ENCODE data around the gene ST8SIA6. TPM values are rescaled to one million over a fixed set of nuclear protein-coding genes. Genes with fewer than 3 reads are reported as not detected.
A peak's percentile ranks its signal among the peaks of the same experiment; 100 is the strongest.

ST8SIA6 gene
- total RNA-seq, 1 experiment from 2014 or later = 0.39 TPM

DNA sequence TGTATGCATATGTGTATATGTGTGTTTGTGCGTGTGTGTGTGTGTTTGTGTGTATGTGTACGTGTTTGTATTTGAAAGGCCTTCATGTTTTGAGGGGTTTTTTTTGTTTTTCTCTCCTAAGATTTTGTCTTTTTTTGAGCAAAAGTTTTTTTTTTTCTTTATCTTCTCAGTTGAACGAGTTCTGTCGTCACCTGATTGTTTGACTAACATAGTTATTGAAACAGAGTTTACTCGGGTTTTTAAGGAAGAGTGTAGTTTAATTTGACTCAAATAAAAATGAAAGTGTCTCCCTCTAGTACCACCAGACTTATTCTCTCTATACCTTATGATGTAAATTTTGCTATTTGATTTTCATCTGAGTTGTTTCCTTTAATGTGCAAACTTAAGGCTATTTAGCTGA, 73.5 kb downstream of the ST8SIA6 start:
- H3K9me3 ChIP-seq (replicated peaks) = no peaks in the 10 kb centered on the region
- no peak for DNase-seq (ENCODE audit: low read depth in 1 of 2, low spot score in 2 of 2)
- no peaks in the 10 kb centered on the region for H3K4me1 ChIP-seq (replicated peaks)
- H3K27ac ChIP-seq = no peak overlapping the region
- no peaks in the 10 kb centered on the region for H3K36me3 ChIP-seq
- H3K4me3 ChIP-seq = no peak overlapping the region
- peaks cover 7% of the 10 kb centered on the region for H3K27me3 ChIP-seq (replicated peaks)

GRCh38 chr10:17380016-17380415, 74.4 kb downstream of the ST8SIA6 start:
- DNase-seq (ENCODE audit: low read depth in 1 of 2, low spot score in 2 of 2) = no peak
- H3K9me3 ChIP-seq (replicated peaks) = no peaks in the 10 kb centered on the region
- no peaks in the 10 kb centered on the region for H3K4me1 ChIP-seq (replicated peaks)
- H3K36me3 ChIP-seq = no peaks in the 10 kb centered on the region
- peaks cover 7% of the 10 kb centered on the region for H3K27me3 ChIP-seq (replicated peaks)
- H3K4me3 ChIP-seq = no peak overlapping the region
- no peak overlapping the region for H3K27ac ChIP-seq

GRCh38 chr10:17379151-17379690, 75.2 kb downstream of the ST8SIA6 start:
- Histone ChIP-seq H3K36me3 (no peaks in the 10 kb centered on the region), H3K9me3 (replicated peaks) (no peaks in the 10 kb centered on the region), H3K27ac (no peak overlapping the region), H3K4me1 (replicated peaks) (no peaks in the 10 kb centered on the region), H3K27me3 (replicated peaks) (peaks cover 7% of the 10 kb centered on the region), H3K4me3 (no peak overlapping the region)
- DNase-seq (ENCODE audit: low read depth in 1 of 2, low spot score in 2 of 2) = no peak

GRCh38 chr10:17375936-17376584, 78.3 kb downstream of the ST8SIA6 start:
- peak in 1 of 2 experiments; percentile 4 for DNase-seq (ENCODE audit: low read depth in 1 of 2, low spot score in 2 of 2)
- H3K27ac ChIP-seq = no peak overlapping the region

DNA sequence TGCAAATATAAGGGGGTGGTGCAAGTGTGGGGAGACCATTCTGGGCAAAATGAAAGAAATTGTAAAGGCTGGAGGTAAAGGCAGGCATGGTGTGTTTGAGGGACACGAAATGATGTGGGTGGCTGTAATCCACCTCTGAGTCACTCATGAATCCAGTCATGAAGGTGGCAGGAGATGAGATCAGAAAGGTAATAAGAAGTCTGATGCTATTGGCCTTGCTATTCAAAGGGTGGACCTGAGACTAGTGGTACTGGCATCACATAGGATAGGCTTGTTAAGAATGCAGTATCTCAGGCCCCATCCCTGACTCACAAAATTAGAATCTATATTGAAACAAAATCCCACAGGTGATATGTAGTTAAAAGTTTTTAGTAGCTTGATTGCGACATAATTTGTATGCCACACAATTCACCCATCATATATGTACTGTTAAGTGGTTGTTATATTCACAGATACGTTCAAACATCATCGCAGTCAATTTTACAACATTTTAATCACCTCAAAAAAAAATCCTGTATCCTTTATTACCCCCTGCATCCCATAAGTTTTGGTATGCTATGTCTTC, 85.6 kb downstream of the ST8SIA6 start:
- no peak for DNase-seq (ENCODE audit: low read depth in 1 of 2, low spot score in 2 of 2)
- H3K4me3 ChIP-seq = no peak overlapping the region

More at GRCh38 chr10:17375936-17376584, 78.3 kb downstream of the ST8SIA6 start:
- Histone ChIP-seq H3K36me3 (no peaks in the 10 kb centered on the region), H3K4me1 (replicated peaks) (no peaks in the 10 kb centered on the region), H3K9me3 (replicated peaks) (0 out of 2 replicates have a peak, but pooled peaks cover 2% of the 10 kb centered on the region), H3K27me3 (replicated peaks) (0 out of 2 replicates have a peak, but pooled peaks cover 9% of the 10 kb centered on the region), H3K4me3 (no peak overlapping the region)

GRCh38 chr10:17366705-17367104, 87.7 kb downstream of the ST8SIA6 start:
- H3K4me1 ChIP-seq (replicated peaks) = no peaks in the 10 kb centered on the region
- no peaks in the 10 kb centered on the region for H3K27me3 ChIP-seq (replicated peaks)
- no peaks in the 10 kb centered on the region for H3K9me3 ChIP-seq (replicated peaks)
- no peaks in the 10 kb centered on the region for H3K36me3 ChIP-seq
- DNase-seq (ENCODE audit: low read depth in 1 of 2, low spot score in 2 of 2) = no peak
- no peak overlapping the region for H3K4me3 ChIP-seq
- H3K27ac ChIP-seq = no peak overlapping the region

More for the DNA sequence above, 85.6 kb downstream of the ST8SIA6 start:
- Histone ChIP-seq H3K9me3 (replicated peaks) (0 out of 2 replicates have a peak, but pooled peaks cover 2% of the 10 kb centered on the region), H3K36me3 (no peaks in the 10 kb centered on the region), H3K27ac (no peak overlapping the region), H3K27me3 (replicated peaks) (0 out of 2 replicates have a peak, but pooled peaks cover 9% of the 10 kb centered on the region), H3K4me1 (replicated peaks) (no peaks in the 10 kb centered on the region)

- no peak for DNase-seq (ENCODE audit: low read depth in 1 of 2, low spot score in 2 of 2)
- no peaks in the 10 kb centered on the region for H3K4me1 ChIP-seq (replicated peaks)
- H3K27ac ChIP-seq = no peak overlapping the region
- H3K27me3 ChIP-seq (replicated peaks) = no peaks in the 10 kb centered on the region; the same call in 1 of the 2 replicates
- no peak overlapping the region for H3K4me3 ChIP-seq
- H3K9me3 ChIP-seq (replicated peaks) = no peaks in the 10 kb centered on the region
- H3K36me3 ChIP-seq = no peaks in the 10 kb centered on the region
Measured at GRCh38 chr10:17365402-17365801, 89.0 kb downstream of the ST8SIA6 start.

DNA sequence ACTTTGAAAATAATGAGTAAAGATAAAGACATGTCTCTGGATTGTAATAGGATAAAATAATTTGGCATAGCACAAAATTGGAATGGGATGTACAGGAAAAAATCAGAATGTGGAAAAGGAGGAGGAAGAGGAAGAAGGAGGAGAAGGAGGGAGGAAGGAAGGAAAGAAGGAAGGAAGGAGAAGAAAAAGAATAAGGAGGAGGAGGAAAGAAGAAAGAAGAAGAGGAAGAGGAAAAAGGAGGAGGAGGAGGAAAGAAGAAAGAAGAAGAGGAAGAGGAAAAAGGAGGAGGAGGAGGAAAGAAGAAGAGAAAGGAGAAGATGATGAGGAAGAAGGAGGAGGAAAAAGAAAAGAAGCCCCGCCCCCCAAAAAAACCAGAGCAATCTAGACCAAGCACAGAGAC, 95.9 kb downstream of the ST8SIA6 start:
- H3K27me3 ChIP-seq (replicated peaks) = peaks cover 5% of the 10 kb centered on the region; the same call in 1 of the 2 replicates
- no peaks in the 10 kb centered on the region for H3K4me1 ChIP-seq (replicated peaks)
- H3K9me3 ChIP-seq (replicated peaks) = no peaks in the 10 kb centered on the region
- no peak overlapping the region for H3K4me3 ChIP-seq
- H3K27ac ChIP-seq = no peak overlapping the region
- no peaks in the 10 kb centered on the region for H3K36me3 ChIP-seq
- DNase-seq (ENCODE audit: low read depth in 1 of 2, low spot score in 2 of 2) = no peak

DNA sequence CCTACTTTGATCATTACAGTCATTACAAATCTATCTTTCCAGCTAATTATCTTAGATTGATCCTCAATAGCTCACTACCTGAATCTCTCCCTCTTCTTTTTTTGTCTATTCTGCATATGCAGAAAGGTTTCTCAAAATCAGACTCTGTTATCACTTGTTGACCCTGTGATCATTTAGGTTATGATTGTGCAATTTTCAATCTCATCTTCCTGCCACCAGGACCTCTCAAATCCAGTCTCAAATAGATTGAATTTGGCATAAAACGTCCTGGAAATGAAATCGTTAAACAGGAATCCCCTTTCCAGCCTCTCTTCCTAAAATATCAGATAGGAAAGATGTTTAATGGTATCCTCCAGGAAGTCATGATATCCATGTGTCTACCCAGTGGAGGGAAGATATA, 96.6 kb downstream of the ST8SIA6 start:
- no peak for DNase-seq (ENCODE audit: low read depth in 1 of 2, low spot score in 2 of 2)
- H3K9me3 ChIP-seq (replicated peaks) = no peaks in the 10 kb centered on the region
- H3K27me3 ChIP-seq (replicated peaks) = peaks cover 5% of the 10 kb centered on the region; the same call in 1 of the 2 replicates
- no peaks in the 10 kb centered on the region for H3K36me3 ChIP-seq
- H3K4me3 ChIP-seq = no peak overlapping the region
- no peak overlapping the region for H3K27ac ChIP-seq
- no peaks in the 10 kb centered on the region for H3K4me1 ChIP-seq (replicated peaks)

DNA sequence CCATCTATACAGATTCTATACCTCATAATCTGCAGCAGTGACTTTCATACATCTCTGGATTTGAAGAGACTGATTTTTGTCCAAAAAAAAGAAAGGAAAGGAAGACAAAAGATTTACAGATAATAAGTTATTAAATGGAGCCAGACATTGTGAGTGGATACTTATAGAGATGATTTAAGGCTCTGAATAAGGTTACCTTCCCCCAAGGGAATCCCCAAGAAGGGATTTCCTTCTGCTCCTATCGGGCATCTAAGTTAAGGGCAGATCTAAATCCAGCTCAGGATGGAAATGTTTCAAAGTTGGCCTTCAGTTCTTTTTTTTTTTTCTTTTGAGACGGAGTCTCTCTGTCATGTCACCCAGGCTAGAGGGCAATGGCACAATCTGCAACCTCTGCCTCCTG, 97.6 kb downstream of the ST8SIA6 start:
- no peaks in the 10 kb centered on the region for H3K9me3 ChIP-seq (replicated peaks)
- H3K4me1 ChIP-seq (replicated peaks) = no peaks in the 10 kb centered on the region
- no peak for DNase-seq (ENCODE audit: low read depth in 1 of 2, low spot score in 2 of 2)
- H3K4me3 ChIP-seq = no peak overlapping the region
- no peaks in the 10 kb centered on the region for H3K36me3 ChIP-seq
- no peak overlapping the region for H3K27ac ChIP-seq
- H3K27me3 ChIP-seq (replicated peaks) = peaks cover 5% of the 10 kb centered on the region; the same call in 1 of the 2 replicates

DNA sequence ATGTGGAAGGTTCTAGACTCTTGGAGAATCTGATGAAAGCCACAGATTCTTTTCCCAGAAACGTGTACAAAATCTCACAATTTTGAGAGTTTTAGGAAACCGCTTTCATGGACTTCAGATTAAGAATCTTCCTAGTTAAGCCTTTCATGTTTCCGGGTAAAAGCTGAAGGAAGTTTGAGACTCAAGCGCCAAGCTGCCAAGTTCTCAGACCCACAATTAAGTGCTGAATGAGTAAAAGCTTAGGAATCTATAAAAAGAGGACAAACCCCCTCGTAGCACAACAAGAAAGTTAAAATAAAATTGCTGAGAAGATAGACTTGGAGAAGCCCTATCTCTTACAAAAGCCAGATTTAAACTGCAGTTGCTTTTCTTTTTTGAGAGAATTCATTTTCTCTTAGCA, 99.6 kb downstream of the ST8SIA6 start:
- DNase-seq (ENCODE audit: low read depth in 1 of 2, low spot score in 2 of 2) = no peak
- Histone ChIP-seq H3K27ac (no peak overlapping the region), H3K27me3 (replicated peaks) (peaks cover 3% of the 10 kb centered on the region; the same call in 1 of the 2 replicates), H3K9me3 (replicated peaks) (no peaks in the 10 kb centered on the region), H3K4me1 (replicated peaks) (no peaks in the 10 kb centered on the region), H3K36me3 (no peaks in the 10 kb centered on the region), H3K4me3 (no peak overlapping the region)

DNA sequence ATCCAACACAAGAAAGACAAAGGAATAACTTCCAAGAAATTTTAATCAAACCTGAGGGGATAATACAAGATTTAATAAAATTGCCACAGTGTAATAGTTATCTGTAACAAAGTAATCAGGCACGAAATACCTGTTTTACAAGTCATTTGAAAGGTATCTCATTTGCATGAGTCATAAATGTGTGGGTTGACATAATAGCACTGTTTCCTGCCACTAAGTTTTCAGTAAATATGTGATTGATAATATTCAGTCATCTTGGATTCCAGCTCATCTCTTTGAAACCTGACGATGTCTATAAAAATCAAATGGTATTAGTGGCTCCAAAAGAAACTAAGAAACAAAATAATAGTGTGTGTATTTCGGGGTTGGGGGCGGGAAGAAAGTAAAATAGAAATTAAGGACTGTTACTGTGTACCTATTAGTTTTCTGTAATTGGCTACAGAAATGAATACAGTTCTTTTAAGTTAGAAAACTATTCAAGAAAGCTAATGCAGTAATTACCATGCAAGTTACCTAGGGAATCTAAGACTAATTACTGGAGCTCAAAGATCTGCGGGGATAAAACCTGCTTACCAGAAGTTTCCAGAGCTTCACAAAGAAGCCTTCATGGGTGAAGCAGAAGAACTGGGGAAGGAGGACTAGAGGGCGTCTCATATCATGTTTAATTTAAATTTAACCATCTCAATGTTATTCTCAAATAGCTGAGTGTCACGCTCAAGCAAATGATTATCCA, 100.7 kb downstream of the ST8SIA6 start:
- H3K36me3 ChIP-seq = no peaks in the 10 kb centered on the region
- H3K9me3 ChIP-seq (replicated peaks) = no peaks in the 10 kb centered on the region
- no peak for DNase-seq (ENCODE audit: low read depth in 1 of 2, low spot score in 2 of 2)
- no peak overlapping the region for H3K4me3 ChIP-seq
- no peak overlapping the region for H3K27ac ChIP-seq
- H3K27me3 ChIP-seq (replicated peaks) = peaks cover 6% of the 10 kb centered on the region; the same call in 1 of the 2 replicates
- H3K4me1 ChIP-seq (replicated peaks) = no peaks in the 10 kb centered on the region

GRCh38 chr10:17352583-17352982, 101.8 kb downstream of the ST8SIA6 start:
- Histone ChIP-seq H3K4me3 (no peak overlapping the region), H3K9me3 (replicated peaks) (no peaks in the 10 kb centered on the region), H3K4me1 (replicated peaks) (no peaks in the 10 kb centered on the region), H3K27ac (no peak overlapping the region), H3K36me3 (no peaks in the 10 kb centered on the region), H3K27me3 (replicated peaks) (peaks cover 6% of the 10 kb centered on the region; the same call in 1 of the 2 replicates)
- no peak for DNase-seq (ENCODE audit: low read depth in 1 of 2, low spot score in 2 of 2)

GRCh38 chr10:17351506-17351905, 102.9 kb downstream of the ST8SIA6 start:
- peaks cover 6% of the 10 kb centered on the region; the same call in 1 of the 2 replicates for H3K27me3 ChIP-seq (replicated peaks)
- no peak for DNase-seq (ENCODE audit: low read depth in 1 of 2, low spot score in 2 of 2)
- H3K36me3 ChIP-seq = no peaks in the 10 kb centered on the region
- no peak overlapping the region for H3K27ac ChIP-seq
- H3K4me3 ChIP-seq = no peak overlapping the region
- H3K4me1 ChIP-seq (replicated peaks) = no peaks in the 10 kb centered on the region
- H3K9me3 ChIP-seq (replicated peaks) = no peaks in the 10 kb centered on the region
